Measurements from ENCODE around the gene APOE. TPM values are rescaled to one million over a fixed set of nuclear protein-coding genes. Genes with fewer than 3 reads are reported as not detected.

Gene APOE
- total and polyA plus RNA-seq, 2 experiments from 2014 or later: 1,133 to 1,438 TPM

DNA sequence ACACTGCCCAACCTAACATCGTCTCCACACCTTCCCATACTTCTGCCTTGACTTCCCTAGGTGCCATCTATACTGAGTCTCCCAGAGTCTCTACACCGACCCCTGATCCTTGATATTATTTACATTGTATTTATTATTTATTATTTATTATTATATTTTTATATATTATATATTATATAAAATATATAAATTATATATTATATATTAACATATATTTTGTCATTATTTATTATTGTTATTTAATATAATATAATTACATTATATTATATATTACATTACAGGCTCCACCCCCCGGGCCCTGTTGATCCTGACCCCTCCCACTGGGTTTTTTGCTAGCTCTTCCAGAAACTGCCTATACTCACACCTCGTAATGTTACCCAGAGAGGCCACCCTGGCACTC is 32.9 kb upstream of the APOE start:
- Histone ChIP-seq H3K27ac (ENCODE audit: low read depth) (no peak overlapping the region), H3K4me2 (no peak overlapping the region), H3K79me2 (replicated peaks; ENCODE audit: insufficient read depth) (0 out of 2 replicates have a peak, but pooled peaks cover under 1% of the 10 kb centered on the region), H4K20me1 (replicated peaks; ENCODE audit: insufficient read depth) (peaks cover 17% of the 10 kb centered on the region), H3K4me3 (no peak overlapping the region), H2AFZ (no peak overlapping the region), H3K27me3 (ENCODE audit: insufficient read depth) (no peaks in the 10 kb centered on the region), H3K9me2 (ENCODE audit: insufficient read depth) (no peaks in the 10 kb centered on the region), H3K4me1 (ENCODE audit: insufficient read depth) (peaks cover 16% of the 10 kb centered on the region), H3F3A (replicated peaks; ENCODE audit: low read depth) (0 out of 2 replicates have a peak, but pooled peaks cover 24% of the 10 kb centered on the region), H3K36me3 (ENCODE audit: insufficient read depth) (peaks cover 26% of the 10 kb centered on the region)
- DNase-seq (ENCODE audit: low spot score) (no peak), ATAC-seq (no peak)
- Mint-ChIP-seq H3K27ac (no peak overlapping the region), H3K4me3 (no peak overlapping the region), H3K27me3 (ENCODE audit: insufficient read depth, low read depth, poor library complexity) (peaks cover 13% of the 10 kb centered on the region), H3K9me3 (no peaks in the 10 kb centered on the region), H3K4me1 (peaks cover 17% of the 10 kb centered on the region), H3K36me3 (ENCODE audit: low read depth) (peaks cover 82% of the 10 kb centered on the region)
- TF ChIP-seq, protein P1, sequence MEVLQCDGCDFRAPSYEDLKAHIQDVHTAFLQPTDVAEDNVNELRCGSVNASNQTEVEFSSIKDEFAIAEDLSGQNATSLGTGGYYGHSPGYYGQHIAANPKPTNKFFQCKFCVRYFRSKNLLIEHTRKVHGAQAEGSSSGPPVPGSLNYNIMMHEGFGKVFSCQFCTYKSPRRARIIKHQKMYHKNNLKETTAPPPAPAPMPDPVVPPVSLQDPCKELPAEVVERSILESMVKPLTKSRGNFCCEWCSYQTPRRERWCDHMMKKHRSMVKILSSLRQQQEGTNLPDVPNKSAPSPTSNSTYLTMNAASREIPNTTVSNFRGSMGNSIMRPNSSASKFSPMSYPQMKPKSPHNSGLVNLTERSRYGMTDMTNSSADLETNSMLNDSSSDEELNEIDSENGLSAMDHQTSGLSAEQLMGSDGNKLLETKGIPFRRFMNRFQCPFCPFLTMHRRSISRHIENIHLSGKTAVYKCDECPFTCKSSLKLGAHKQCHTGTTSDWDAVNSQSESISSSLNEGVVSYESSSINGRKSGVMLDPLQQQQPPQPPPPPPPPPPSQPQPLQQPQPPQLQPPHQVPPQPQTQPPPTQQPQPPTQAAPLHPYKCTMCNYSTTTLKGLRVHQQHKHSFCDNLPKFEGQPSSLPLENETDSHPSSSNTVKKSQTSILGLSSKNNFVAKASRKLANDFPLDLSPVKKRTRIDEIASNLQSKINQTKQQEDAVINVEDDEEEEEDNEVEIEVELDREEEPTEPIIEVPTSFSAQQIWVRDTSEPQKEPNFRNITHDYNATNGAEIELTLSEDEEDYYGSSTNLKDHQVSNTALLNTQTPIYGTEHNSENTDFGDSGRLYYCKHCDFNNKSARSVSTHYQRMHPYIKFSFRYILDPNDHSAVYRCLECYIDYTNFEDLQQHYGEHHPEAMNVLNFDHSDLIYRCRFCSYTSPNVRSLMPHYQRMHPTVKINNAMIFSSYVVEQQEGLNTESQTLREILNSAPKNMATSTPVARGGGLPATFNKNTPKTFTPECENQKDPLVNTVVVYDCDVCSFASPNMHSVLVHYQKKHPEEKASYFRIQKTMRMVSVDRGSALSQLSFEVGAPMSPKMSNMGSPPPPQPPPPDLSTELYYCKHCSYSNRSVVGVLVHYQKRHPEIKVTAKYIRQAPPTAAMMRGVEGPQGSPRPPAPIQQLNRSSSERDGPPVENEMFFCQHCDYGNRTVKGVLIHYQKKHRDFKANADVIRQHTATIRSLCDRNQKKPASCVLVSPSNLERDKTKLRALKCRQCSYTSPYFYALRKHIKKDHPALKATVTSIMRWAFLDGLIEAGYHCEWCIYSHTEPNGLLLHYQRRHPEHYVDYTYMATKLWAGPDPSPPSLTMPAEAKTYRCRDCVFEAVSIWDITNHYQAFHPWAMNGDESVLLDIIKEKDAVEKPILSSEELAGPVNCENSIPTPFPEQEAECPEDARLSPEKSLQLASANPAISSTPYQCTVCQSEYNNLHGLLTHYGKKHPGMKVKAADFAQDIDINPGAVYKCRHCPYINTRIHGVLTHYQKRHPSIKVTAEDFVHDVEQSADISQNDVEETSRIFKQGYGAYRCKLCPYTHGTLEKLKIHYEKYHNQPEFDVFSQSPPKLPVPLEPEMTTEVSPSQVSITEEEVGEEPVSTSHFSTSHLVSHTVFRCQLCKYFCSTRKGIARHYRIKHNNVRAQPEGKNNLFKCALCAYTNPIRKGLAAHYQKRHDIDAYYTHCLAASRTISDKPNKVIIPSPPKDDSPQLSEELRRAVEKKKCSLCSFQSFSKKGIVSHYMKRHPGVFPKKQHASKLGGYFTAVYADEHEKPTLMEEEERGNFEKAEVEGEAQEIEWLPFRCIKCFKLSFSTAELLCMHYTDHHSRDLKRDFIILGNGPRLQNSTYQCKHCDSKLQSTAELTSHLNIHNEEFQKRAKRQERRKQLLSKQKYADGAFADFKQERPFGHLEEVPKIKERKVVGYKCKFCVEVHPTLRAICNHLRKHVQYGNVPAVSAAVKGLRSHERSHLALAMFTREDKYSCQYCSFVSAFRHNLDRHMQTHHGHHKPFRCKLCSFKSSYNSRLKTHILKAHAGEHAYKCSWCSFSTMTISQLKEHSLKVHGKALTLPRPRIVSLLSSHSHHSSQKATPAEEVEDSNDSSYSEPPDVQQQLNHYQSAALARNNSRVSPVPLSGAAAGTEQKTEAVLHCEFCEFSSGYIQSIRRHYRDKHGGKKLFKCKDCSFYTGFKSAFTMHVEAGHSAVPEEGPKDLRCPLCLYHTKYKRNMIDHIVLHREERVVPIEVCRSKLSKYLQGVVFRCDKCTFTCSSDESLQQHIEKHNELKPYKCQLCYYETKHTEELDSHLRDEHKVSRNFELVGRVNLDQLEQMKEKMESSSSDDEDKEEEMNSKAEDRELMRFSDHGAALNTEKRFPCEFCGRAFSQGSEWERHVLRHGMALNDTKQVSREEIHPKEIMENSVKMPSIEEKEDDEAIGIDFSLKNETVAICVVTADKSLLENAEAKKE (CRISPR knock-in tag; IDR thresholded peaks at IDR 0.05): no peak
- TF ChIP-seq NANOG (IDR thresholded peaks at IDR 0.05; ENCODE audit: borderline replicate concordance): no peak
- TF ChIP-seq POLR2AphosphoS5 (IDR thresholded peaks at IDR 0.05; ENCODE audit: low read depth): no peak

DNA sequence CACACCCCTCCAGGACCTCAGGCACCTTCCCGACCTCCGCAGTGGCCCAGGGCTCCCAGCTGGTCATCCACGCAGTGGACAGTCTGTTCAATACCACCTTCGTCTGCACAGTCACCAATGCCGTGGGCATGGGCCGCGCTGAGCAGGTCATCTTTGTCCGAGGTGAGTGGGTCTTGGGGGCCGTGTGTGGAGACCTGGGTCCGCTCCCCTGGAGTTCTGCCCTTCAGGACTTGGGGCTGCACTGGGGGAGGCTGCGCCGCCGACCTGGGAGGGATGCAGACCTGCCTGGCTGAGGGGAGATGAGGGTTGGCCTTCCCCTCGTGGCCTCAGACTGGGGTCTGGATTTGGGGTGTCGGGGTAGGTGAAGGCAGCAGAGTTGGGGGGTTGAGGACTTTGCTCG is 31.3 kb upstream of the APOE start:
- H3K4me1 Mint-ChIP-seq: peaks cover 30% of the 10 kb centered on the region
- Histone ChIP-seq H3K4me3 (no peak overlapping the region), H2AFZ (no peak overlapping the region), H3K27ac (ENCODE audit: low read depth) (no peak overlapping the region), H3F3A (replicated peaks; ENCODE audit: low read depth) (0 out of 2 replicates have a peak, but pooled peaks cover 24% of the 10 kb centered on the region), H3K4me1 (ENCODE audit: insufficient read depth) (peaks cover 25% of the 10 kb centered on the region), H3K27me3 (ENCODE audit: insufficient read depth) (no peaks in the 10 kb centered on the region), H4K20me1 (replicated peaks; ENCODE audit: insufficient read depth) (peaks cover 12% of the 10 kb centered on the region), H3K36me3 (ENCODE audit: insufficient read depth) (peaks cover 26% of the 10 kb centered on the region), H3K9me2 (ENCODE audit: insufficient read depth) (no peaks in the 10 kb centered on the region), H3K4me2 (no peak overlapping the region), H3K79me2 (replicated peaks; ENCODE audit: insufficient read depth) (no peaks in the 10 kb centered on the region)
- no peak overlapping the region for H3K4me3 Mint-ChIP-seq
- peaks cover 15% of the 10 kb centered on the region for H3K27me3 Mint-ChIP-seq (ENCODE audit: insufficient read depth, low read depth, poor library complexity)
- no peak for ATAC-seq
- peaks cover 74% of the 10 kb centered on the region for H3K36me3 Mint-ChIP-seq (ENCODE audit: low read depth)
- no peak for DNase-seq (ENCODE audit: low spot score)
- no peak overlapping the region for H3K27ac Mint-ChIP-seq
- H3K9me3 Mint-ChIP-seq: no peaks in the 10 kb centered on the region
- no peak for TF ChIP-seq EZH2phosphoT487 (IDR thresholded peaks at IDR 0.05; ENCODE audit: unreplicated experiment)
- TF ChIP-seq, protein P1 (CRISPR knock-in tag; IDR thresholded peaks at IDR 0.05): no peak
- TF ChIP-seq JUNB (IDR thresholded peaks at IDR 0.05; ENCODE audit: unreplicated experiment): no peak

Data from GM23338 (cell line).